NK-92 treated with Interleukin-12 subunit alpha and Interleukin-12 subunit beta, amount 100 ng/mL, for 24 hours (cell line): Measurements from ENCODE around the gene FCF1.

Experiments used
- DNase-seq: peaks from one replicate; lab custom pipeline; 2025; lab: John Stamatoyannopoulos, UW

Gene FCF1

GRCh38 chr14:74763803-74764531 lies 51.0 kb downstream of the FCF1 start:
- no peak for DNase-seq

DNA sequence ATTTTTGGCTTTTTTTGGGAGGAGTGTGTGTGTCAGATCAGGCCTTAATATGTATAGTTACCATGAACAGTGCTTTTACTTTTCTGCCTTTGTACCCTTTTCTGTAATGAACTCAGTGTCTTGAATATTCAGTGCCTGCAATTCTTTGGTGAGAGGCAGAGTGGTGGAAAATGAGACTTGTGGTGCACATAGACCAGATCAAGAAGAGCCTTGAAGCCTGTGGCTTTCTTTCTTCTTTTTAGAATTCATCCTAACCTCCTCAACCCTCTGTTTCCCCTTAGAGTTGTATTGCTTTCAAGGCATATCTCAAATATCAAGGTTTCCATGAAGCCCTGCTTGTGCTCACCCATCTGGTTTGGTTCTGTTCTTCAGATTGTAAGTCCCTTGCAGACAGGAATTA lies 52.8 kb downstream of the FCF1 start:
- DNase-seq: no peak

- DNase-seq: no peak
Observed at GRCh38 chr14:74771399-74771798, 58.5 kb downstream of the FCF1 start.

DNA sequence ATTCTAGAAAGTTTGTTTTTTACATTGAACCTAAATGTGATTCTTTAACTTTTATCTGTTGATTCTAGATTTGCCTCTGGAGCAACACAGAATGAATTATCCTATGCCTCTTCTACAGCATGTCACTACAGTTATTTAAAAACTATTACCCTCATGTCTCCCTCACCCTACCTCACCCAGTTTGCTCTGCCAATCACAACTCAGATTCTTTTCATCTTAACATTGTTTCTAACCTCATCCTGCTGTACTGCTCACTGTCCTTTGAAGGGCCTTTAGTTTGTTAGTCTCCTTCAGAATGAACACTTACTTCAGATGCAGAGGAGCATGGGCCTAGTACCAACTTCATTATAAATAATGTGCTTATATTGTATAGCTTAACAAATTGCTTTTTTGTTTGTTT lies 71.7 kb downstream of the FCF1 start:
- no peak for DNase-seq

DNA sequence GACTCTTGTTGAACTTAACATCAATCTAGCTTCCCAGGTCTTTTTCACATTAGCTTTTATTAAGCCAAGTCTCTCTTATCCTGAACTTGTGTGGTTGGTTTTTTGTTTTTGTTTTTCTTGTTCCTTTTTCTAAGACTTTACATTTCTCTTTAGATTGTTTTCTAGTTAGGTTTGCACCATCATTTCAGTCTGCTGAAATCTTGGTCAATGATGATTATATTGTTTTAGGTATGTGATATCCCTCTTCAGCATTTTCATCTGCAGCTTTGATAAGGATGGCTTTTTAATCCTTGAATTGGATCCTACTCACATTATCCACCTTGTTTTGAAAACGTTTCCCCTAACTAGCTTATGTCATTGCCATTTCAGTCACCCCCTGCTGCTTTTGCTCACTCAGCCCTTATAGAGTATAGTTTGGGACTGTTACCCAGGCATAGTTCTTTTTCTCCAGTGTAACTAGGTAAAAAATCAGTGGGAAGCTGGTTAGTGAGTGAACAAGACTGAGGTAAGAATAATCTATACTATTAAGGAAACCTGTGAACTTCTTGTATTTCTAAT lies 72.2 kb downstream of the FCF1 start:
- DNase-seq: no peak

DNA sequence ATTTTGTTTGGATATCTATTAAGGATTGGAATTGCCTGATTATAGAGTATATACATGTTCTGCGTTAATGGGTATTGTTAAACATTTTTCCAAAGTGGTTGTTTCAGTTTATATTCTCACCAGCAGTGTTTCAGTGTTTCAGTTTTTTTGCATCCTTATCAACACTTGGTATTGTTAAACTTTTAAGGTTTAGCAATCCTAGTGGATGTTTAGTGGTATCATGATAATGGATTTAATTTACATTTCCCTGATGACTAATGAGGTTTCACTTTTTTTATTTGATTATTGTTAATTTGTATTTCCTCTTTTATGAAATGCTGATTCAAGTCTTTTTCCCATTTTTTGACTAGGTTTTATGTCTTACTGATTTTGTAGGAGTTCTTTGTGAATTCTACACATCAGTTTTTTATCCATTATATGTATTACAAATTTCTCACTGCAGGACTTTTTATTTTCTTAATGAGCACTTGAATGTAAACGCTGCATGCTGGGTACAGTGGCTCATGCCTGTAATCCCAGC lies 73.9 kb downstream of the FCF1 start:
- no peak for DNase-seq
